Mesendoderm (in vitro differentiated cells): ENCODE results near the gene OR13C9. TPM values are rescaled to one million over a fixed set of nuclear protein-coding genes. Genes with fewer than 3 reads are reported as not detected.
"Not testable (repeated sequence)": the region's sequence is repeated elsewhere in the genome, so short reads cannot be mapped to it uniquely, and the experiment has no call there.

Source experiments
- DNase-seq: peaks from one replicate; pipeline ENCODE4 v3.0.0; 2013
- H2AK5ac ChIP-seq: 2 replicates; pipeline ENCODE4 v1.6.1; 2013; ENCODE audit warnings: low read length, inconsistent platforms
- H2BK120ac ChIP-seq: 2 replicates; pipeline ENCODE4 v1.6.1; 2013; ENCODE audit warnings: low read depth, mild to moderate bottlenecking, low read length, moderate library complexity, mixed read lengths
- H2BK15ac ChIP-seq: replicated peaks from 2 replicates; pipeline ENCODE4 v1.6.1; 2013; ENCODE audit warnings: low read depth, mild to moderate bottlenecking, moderate library complexity
- H2BK5ac ChIP-seq: 2 replicates; pipeline ENCODE4 v1.6.1; 2013; ENCODE audit warnings: low read length, inconsistent platforms
- H3K18ac ChIP-seq: 2 replicates; pipeline ENCODE4 v1.6.1; 2013; ENCODE audit warnings: mild to moderate bottlenecking, low read length, mixed read lengths
- H3K23ac ChIP-seq: one replicate; pipeline ENCODE4 v1.6.1; 2013; ENCODE audit warnings: low read length
- H3K27ac ChIP-seq: 2 replicates; pipeline ENCODE4 v1.5.1; 2013; ENCODE audit warnings: low read depth, mild to moderate bottlenecking, inconsistent platforms, low read length, moderate library complexity
- H3K27me3 ChIP-seq: 2 replicates; pipeline ENCODE4 v1.6.1; 2013; ENCODE audit warnings: low read length, control low read depth, mild to moderate bottlenecking, inconsistent platforms; ENCODE audit not compliant: insufficient read depth, poor library complexity
- H3K36me3 ChIP-seq: 2 replicates; pipeline ENCODE4 v1.6.1; 2013; ENCODE audit warnings: low read length, inconsistent platforms; ENCODE audit not compliant: control insufficient read depth, insufficient read depth
- H3K4ac ChIP-seq: one replicate; pipeline ENCODE4 v1.6.1; 2013; ENCODE audit warnings: low read depth, mild to moderate bottlenecking, low read length, moderate library complexity
- H3K4me1 ChIP-seq: 2 replicates; pipeline ENCODE4 v1.6.1; 2013; ENCODE audit warnings: low read depth, low read length, inconsistent platforms; ENCODE audit not compliant: control insufficient read depth
- H3K4me2 ChIP-seq: 2 replicates; pipeline ENCODE4 v1.6.1; 2013; ENCODE audit warnings: low read length
- H3K4me3 ChIP-seq: 2 replicates; pipeline ENCODE4 v1.5.1; 2013; ENCODE audit warnings: mild to moderate bottlenecking, low read length
- H3K56ac ChIP-seq: one replicate; pipeline ENCODE4 v1.6.1; 2013; ENCODE audit warnings: low read length
- H3K79me1 ChIP-seq: 2 replicates; pipeline ENCODE4 v1.6.1; 2013; ENCODE audit warnings: low read length, inconsistent platforms
- H3K79me2 ChIP-seq: 2 replicates; pipeline ENCODE4 v1.6.1; 2013; ENCODE audit warnings: mild to moderate bottlenecking, low read length; ENCODE audit not compliant: control insufficient read depth, insufficient read depth
- H3K9ac ChIP-seq: 2 replicates; pipeline ENCODE4 v1.6.1; 2013; ENCODE audit warnings: low read length, inconsistent platforms
- H4K5ac ChIP-seq: one replicate; pipeline ENCODE4 v1.6.1; 2013; ENCODE audit warnings: low read length
- H4K8ac ChIP-seq: one replicate; pipeline ENCODE4 v1.6.1; 2013; ENCODE audit warnings: low read depth, mild to moderate bottlenecking, control low read depth, low read length, moderate library complexity
- WGBS: extraction: QIAGEN DNeasy Blood & Tissue Kit; methylation state at CpG from one replicate; pipeline ENCODE4 v1.1.7; 2013; ENCODE audit warnings: low lambda C conversion rate, missing lambda C conversion rate; ENCODE audit not compliant: insufficient coverage; ENCODE audit errors: extremely low coverage; 5-methylcytosine and 5-hydroxymethylcytosine counted together
- polyA plus RNA-seq, 2 experiments: library from polyadenylated mRNA; stranded (reverse); fragments of 200-250 nt; gene quantifications; one replicate each; pipeline ENCODE4 v1.2.3, GENCODE V29; 2013

OR13C9 gene
- polyA plus RNA-seq (2013, experiment 1 of 2) = not detected
- polyA plus RNA-seq (2013, experiment 2 of 2) = not detected

DNA sequence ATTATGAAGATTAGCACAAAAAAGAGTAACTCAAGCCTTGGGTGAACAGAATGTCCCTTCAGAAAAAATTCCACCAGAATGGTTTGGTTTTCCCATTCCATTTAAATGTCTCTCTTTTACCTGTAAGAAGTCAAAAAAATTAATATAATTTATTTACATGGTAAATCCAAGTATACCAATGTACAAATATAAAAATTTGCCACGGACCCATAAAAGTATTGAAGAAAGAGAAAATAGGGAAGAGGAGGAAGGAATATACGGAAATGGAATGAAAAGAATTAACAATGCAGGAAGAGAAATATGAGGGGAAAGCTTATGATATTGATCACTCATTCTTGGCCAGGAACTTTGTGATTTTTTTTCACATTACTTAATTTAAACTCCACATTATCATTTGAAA lies at the start of gene OR13C9:
Gene OR13C9 (minus strand): TSS at position 101 of the 400 bp plus-strand sequence. CDS start 0 bp downstream, at position 101.
- no peak within 1 kb of the TSS for H2BK5ac ChIP-seq
- H3K4me2 ChIP-seq = no peak within 1 kb of the TSS
- H2BK15ac ChIP-seq = no peak within 1 kb of the TSS
- no peaks in the 10 kb centered on the region for H3K36me3 ChIP-seq
- no peak within 1 kb of the TSS for H3K56ac ChIP-seq
- H3K79me2 ChIP-seq = no peaks in the 10 kb centered on the region
- H3K79me1 ChIP-seq = no peaks in the 10 kb centered on the region
- H3K4me3 ChIP-seq = no peak within 1 kb of the TSS
- 100% methylated on average over 2 of the region's 2 CpGs for WGBS
- no peaks in the 10 kb centered on the region for H3K4me1 ChIP-seq
- H3K18ac ChIP-seq = no peak within 1 kb of the TSS
- no peaks in the 10 kb centered on the region for H3K27me3 ChIP-seq
- no peak within 1 kb of the TSS for H2AK5ac ChIP-seq
- no peak for DNase-seq
- no peak within 1 kb of the TSS for H3K9ac ChIP-seq
- no peak within 1 kb of the TSS for H2BK120ac ChIP-seq
- no peak within 1 kb of the TSS for H4K8ac ChIP-seq
- no peak within 1 kb of the TSS for H4K5ac ChIP-seq
- no peak within 1 kb of the TSS for H3K4ac ChIP-seq
- H3K23ac ChIP-seq = no peak within 1 kb of the TSS
- no peak within 1 kb of the TSS for H3K27ac ChIP-seq

GRCh38 chr9:104658496-104659195 lies 40.6 kb upstream of the OR13C9 start:
- H3K79me2 ChIP-seq = no peaks in the 10 kb centered on the region
- no peak overlapping the region for H3K4ac ChIP-seq
- no peak overlapping the region for H3K4me3 ChIP-seq
- H2BK15ac ChIP-seq = no peak overlapping the region
- no peak for DNase-seq
- H3K23ac ChIP-seq = no peak overlapping the region
- no peak overlapping the region for H4K5ac ChIP-seq
- no CpG with 5 or more reads among the region's 2 CpGs for WGBS
- H3K27ac ChIP-seq = no peak overlapping the region
- H3K18ac ChIP-seq = no peak overlapping the region
- H3K56ac ChIP-seq = no peak overlapping the region
- H3K9ac ChIP-seq = no peak overlapping the region
- H3K36me3 ChIP-seq = no peaks in the 10 kb centered on the region
- no peak overlapping the region for H3K4me2 ChIP-seq
- no peak overlapping the region for H2AK5ac ChIP-seq
- H4K8ac ChIP-seq = no peak overlapping the region
- H2BK120ac ChIP-seq = no peak overlapping the region
- no peaks in the 10 kb centered on the region for H3K4me1 ChIP-seq
- no peaks in the 10 kb centered on the region for H3K79me1 ChIP-seq
- H3K27me3 ChIP-seq = no peaks in the 10 kb centered on the region
- no peak overlapping the region for H2BK5ac ChIP-seq

GRCh38 chr9:104635456-104635855 lies 17.5 kb upstream of the OR13C9 start:
- Histone ChIP-seq H4K8ac (no peak overlapping the region), H2BK15ac (no peak overlapping the region), H3K27ac (no peak overlapping the region), H2BK5ac (no peak overlapping the region), H3K4me2 (no peak overlapping the region), H3K4me1 (no peaks in the 10 kb centered on the region), H3K18ac (no peak overlapping the region), H2BK120ac (no peak overlapping the region), H3K4me3 (no peak overlapping the region), H3K4ac (no peak overlapping the region), H3K56ac (no peak overlapping the region), H3K36me3 (no peaks in the 10 kb centered on the region), H3K79me2 (no peaks in the 10 kb centered on the region), H3K23ac (no peak overlapping the region), H4K5ac (no peak overlapping the region), H3K79me1 (no peaks in the 10 kb centered on the region), H3K9ac (no peak overlapping the region), H2AK5ac (no peak overlapping the region), H3K27me3 (no peaks in the 10 kb centered on the region)
- DNase-seq = no peak

DNA sequence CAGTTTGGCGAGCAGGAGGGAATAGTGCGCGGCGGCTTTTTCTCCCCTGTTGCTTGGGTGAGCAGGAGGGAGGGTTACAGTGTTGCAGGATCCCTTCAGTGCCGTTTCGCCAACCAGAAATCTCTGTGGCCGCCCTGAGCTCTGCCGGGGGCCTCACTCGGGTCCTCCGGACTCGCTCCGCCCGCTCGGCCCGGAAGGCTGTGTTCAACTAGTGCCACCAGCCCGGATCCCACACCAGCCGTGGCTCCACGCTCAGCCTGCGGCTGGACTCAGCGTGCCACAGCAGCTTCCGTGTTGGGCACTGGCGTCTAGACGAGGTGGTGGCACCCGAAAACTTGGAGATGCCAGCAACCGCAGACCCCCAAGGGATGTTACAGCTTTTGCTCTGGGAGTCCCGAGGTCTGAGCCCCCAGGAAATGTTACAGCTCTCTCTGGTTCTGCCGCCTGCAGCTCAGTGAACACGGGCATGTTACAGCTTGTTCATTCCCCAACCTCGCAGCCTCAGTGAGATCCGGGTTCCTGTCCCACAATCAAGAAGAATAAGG lies 16.0 kb upstream of the OR13C9 start:
- H3K79me2 ChIP-seq = no peaks in the 10 kb centered on the region
- no peaks in the 10 kb centered on the region for H3K27me3 ChIP-seq
- no peak overlapping the region for H3K4ac ChIP-seq
- H4K5ac ChIP-seq = no peak overlapping the region
- H3K56ac ChIP-seq = no peak overlapping the region
- H2BK5ac ChIP-seq = no peak overlapping the region
- no peak overlapping the region for H3K27ac ChIP-seq
- no peak overlapping the region for H3K4me2 ChIP-seq
- WGBS = no CpG with 5 or more reads among the region's 30 CpGs
- no peak overlapping the region for H2AK5ac ChIP-seq
- DNase-seq = no peak
- H4K8ac ChIP-seq = no peak overlapping the region
- H2BK120ac ChIP-seq = no peak overlapping the region
- no peak overlapping the region for H3K4me3 ChIP-seq
- no peaks in the 10 kb centered on the region for H3K4me1 ChIP-seq
- H3K23ac ChIP-seq = no peak overlapping the region
- no peaks in the 10 kb centered on the region for H3K36me3 ChIP-seq
- H2BK15ac ChIP-seq = no peak overlapping the region
- H3K79me1 ChIP-seq = no peaks in the 10 kb centered on the region
- no peak overlapping the region for H3K18ac ChIP-seq
- H3K9ac ChIP-seq = no peak overlapping the region

GRCh38 chr9:104625964-104626363 lies 8.0 kb upstream of the OR13C9 start:
- H3K36me3 ChIP-seq, H3K4me2 ChIP-seq, H3K9ac ChIP-seq, H3K27ac ChIP-seq, H2BK15ac ChIP-seq, H3K79me2 ChIP-seq, H3K18ac ChIP-seq, H4K8ac ChIP-seq, H3K4me3 ChIP-seq, H3K4ac ChIP-seq, H2AK5ac ChIP-seq, H3K23ac ChIP-seq, H3K4me1 ChIP-seq, DNase-seq, H3K79me1 ChIP-seq, H4K5ac ChIP-seq, H3K27me3 ChIP-seq, H2BK5ac ChIP-seq, H3K56ac ChIP-seq, H2BK120ac ChIP-seq: not testable (repeated sequence)

DNA sequence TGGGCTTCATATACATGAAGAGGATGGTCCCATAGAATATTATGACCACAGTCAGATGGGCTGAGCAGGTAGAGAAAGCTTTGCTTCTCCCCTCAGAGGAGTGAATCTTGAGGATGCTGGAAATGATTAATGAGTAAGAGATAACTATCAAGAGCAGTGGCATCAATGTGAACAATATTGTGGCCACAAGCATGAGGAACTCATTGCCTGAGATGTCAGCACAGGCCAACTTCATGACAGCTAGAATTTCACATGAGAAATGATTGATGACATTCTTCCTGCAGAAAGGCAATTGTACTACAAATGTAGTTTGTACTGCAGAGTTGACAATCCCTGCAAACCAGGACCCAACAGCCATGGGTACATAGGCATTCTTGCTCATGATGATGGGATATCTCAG lies 586 bp downstream of the OR13C9 start:
- no peak overlapping the region for H3K4me3 ChIP-seq
- no peak overlapping the region for H3K9ac ChIP-seq
- no peak overlapping the region for H2AK5ac ChIP-seq
- no peak overlapping the region for H2BK120ac ChIP-seq
- no peak overlapping the region for H3K56ac ChIP-seq
- no peak overlapping the region for H3K4me2 ChIP-seq
- H3K4me1 ChIP-seq = no peaks in the 10 kb centered on the region
- H2BK15ac ChIP-seq = no peak overlapping the region
- H3K18ac ChIP-seq = no peak overlapping the region
- H3K27ac ChIP-seq = no peak overlapping the region
- H3K79me1 ChIP-seq = no peaks in the 10 kb centered on the region
- no peak overlapping the region for H3K4ac ChIP-seq
- no peak overlapping the region for H2BK5ac ChIP-seq
- H3K36me3 ChIP-seq = no peaks in the 10 kb centered on the region
- H3K23ac ChIP-seq = no peak overlapping the region
- no peaks in the 10 kb centered on the region for H3K79me2 ChIP-seq
- DNase-seq = no peak
- no peak overlapping the region for H4K5ac ChIP-seq
- no peaks in the 10 kb centered on the region for H3K27me3 ChIP-seq
- no peak overlapping the region for H4K8ac ChIP-seq
